Fibroblast of lung (primary cell): Measurements from ENCODE around the gene FAM209B.

Experiments used
- CTCF ChIP-seq, 2 donors: IDR thresholded peaks in 1 of 2; conservative IDR thresholded peaks in 1 of 2; 1 replicate in 1 of 2; 2 replicates in 1 of 2; pipeline ENCODE4 v1.5.1; 2011 to 2012; ENCODE audit warnings: low read length in 2 of 2, control low read depth in 1 of 2, inconsistent platforms in 1 of 2, low read depth in 1 of 2, mild to moderate bottlenecking in 1 of 2
- EZH2 ChIP-seq: IDR thresholded peaks from 2 replicates; pipeline ENCODE4 v1.5.1; 2012; ENCODE audit warnings: low read length, control low read depth, mild to moderate bottlenecking; ENCODE audit errors: missing control alignments

DNA sequence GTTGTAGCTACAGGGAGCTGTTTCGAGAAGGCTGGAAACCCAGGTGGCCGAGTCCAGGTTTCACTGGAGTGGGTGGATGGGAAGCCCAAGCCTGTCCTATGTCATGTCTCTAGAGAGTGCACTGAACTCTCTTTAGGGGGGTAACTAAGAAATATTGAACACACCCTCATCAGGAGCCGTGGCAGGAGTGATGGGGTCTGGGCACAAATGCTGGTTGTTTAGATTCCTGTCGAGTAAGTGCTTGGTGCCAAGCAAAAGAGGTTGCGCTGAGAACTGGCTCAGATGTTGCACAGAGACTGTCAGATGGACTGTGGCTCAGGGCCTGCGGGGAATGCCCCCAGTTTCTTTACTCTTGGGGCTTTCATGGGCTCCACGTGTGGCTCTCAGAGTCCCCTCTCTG lies 15.8 kb upstream of the FAM209B start:
- TF ChIP-seq CTCF (conservative IDR thresholded peaks at IDR 0.05 in 1 of 2, IDR thresholded peaks at IDR 0.05 in 1 of 2; ENCODE audit: low read depth in 1 of 2, low read length in 2 of 2) (no peak), EZH2 (no peak)
